Skeletal muscle tissue (tissue), 4 donors: Measurements from ENCODE around the gene AGFG1. TPM values are rescaled to one million over a fixed set of nuclear protein-coding genes. Genes with fewer than 3 reads are reported as not detected.
"Not testable (repeated sequence)": the region's sequence is repeated elsewhere in the genome, so short reads cannot be mapped to it uniquely, and the experiment has no call there.

Experiments
- H3K27ac ChIP-seq: one replicate; pipeline ENCODE4 v1.7.0; 2013; ENCODE audit warnings: mild to moderate bottlenecking, low read depth, low read length, inconsistent platforms
- H3K27me3 ChIP-seq, 3 donors: one replicate each; pipeline ENCODE4 v1.7.0; 2013; ENCODE audit warnings: low read length in 3 of 3; ENCODE audit not compliant: control insufficient read depth in 3 of 3, insufficient read depth in 3 of 3
- H3K36me3 ChIP-seq, 3 donors: one replicate each; pipeline ENCODE4 v1.7.0; 2013; ENCODE audit warnings: low read length in 3 of 3; ENCODE audit not compliant: control insufficient read depth in 3 of 3, insufficient read depth in 3 of 3
- H3K4me1 ChIP-seq, 3 donors: one replicate each; pipeline ENCODE4 v1.7.0; 2013; ENCODE audit warnings: low read length in 3 of 3, mild to moderate bottlenecking in 3 of 3; ENCODE audit not compliant: control insufficient read depth in 3 of 3, insufficient read depth in 3 of 3
- H3K4me3 ChIP-seq, 3 donors: one replicate each; pipeline ENCODE4 v1.7.0; 2013; ENCODE audit warnings: low read length in 3 of 3
- H3K9ac ChIP-seq, 3 donors: one replicate each; pipeline ENCODE4 v1.7.0; 2013; ENCODE audit warnings: low read length in 3 of 3, mild to moderate bottlenecking in 3 of 3, moderate library complexity in 2 of 3, low read depth in 1 of 3
- H3K9me3 ChIP-seq, 3 donors: one replicate each; pipeline ENCODE4 v1.7.0; 2013; ENCODE audit warnings: low read length in 3 of 3; ENCODE audit not compliant: control insufficient read depth in 3 of 3
- total RNA-seq: library from RNA; depleted of rRNA; stranded (reverse); fragments of >200 nt; gene quantifications from one replicate; pipeline ENCODE4 v1.2.3, GENCODE V29; 2014
- donor health status: Osteomylitis.

Gene AGFG1
- total RNA-seq, 1 donor from 2014 or later: 20.9 TPM

DNA sequence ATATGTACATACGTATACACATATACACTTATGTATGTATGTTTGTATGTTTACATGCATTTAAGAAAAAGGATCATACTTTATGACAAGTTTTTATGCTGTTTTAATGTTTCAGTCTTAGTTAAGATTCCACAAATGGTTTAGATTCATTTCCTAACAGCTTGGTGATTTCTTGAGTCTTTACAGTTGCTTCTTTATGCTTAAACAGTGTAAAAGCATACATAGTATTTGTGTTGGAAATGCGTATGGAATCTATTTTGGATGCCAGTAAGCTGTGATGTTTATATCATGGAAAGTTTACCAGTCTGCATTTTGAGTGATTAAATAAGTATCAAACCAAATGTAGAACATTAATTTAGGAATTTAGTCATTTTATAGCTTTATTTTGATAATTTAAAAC, 55.4 kb downstream of the AGFG1 start:
- Histone ChIP-seq H3K36me3 (peaks cover 0 to 4% (median 4%) of the 10 kb centered on the region in 3 donors), H3K4me1 (no peaks in the 10 kb centered on the region), H3K27ac (no peak overlapping the region), H3K27me3 (no peaks in the 10 kb centered on the region), H3K9me3 (no peaks in the 10 kb centered on the region), H3K9ac (no peak overlapping the region), H3K4me3 (no peak overlapping the region)

DNA sequence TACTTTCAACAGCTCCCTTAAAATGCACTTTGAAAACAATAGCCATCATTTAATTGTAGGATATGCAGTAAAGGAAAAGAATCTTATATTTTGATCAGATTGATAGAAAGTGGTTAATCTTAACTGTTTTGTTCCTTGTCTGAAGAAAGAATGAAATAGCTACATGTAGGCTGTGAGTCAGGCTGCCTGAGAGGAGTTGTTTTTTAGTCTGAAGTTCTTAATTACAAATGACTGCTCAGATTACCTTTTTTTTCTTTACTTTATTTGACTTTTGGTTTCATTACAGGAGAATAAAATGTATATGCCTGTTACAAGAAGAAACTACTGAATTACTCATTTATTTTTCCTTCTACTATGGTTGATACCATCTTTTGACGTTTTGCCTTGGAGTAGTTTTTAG, 56.8 kb downstream of the AGFG1 start:
- no peak overlapping the region for H3K27ac ChIP-seq
- no peaks in the 10 kb centered on the region for H3K27me3 ChIP-seq
- peaks cover 4 to 10% (median 6%) of the 10 kb centered on the region in 3 donors for H3K36me3 ChIP-seq
- no peak overlapping the region for H3K4me3 ChIP-seq
- no peaks in the 10 kb centered on the region for H3K9me3 ChIP-seq
- H3K4me1 ChIP-seq: no peaks in the 10 kb centered on the region
- no peak overlapping the region for H3K9ac ChIP-seq

DNA sequence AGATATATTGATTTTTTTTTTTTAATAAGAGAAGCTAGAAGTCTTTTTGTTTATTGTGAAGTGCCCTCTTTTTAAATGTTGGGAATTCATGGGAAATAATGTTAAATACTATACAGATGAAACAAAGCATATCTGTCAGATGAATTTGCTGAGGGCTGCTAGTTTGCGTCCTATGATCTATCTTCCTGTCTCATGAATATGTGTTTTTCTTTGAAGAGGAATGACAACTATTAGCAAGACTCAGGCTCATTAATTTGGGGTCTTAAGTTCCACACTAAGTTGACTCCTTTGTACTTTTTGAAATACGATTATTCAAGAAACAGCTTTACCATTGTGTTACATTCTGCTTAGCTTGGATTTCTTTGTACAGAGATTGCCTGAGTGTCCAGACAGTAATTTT, 57.9 kb downstream of the AGFG1 start:
- no peak overlapping the region for H3K9ac ChIP-seq
- no peak overlapping the region for H3K27ac ChIP-seq
- no peaks in the 10 kb centered on the region for H3K4me1 ChIP-seq
- no peaks in the 10 kb centered on the region for H3K27me3 ChIP-seq
- H3K9me3 ChIP-seq: no peaks in the 10 kb centered on the region
- H3K36me3 ChIP-seq: peaks cover 2 to 10% (median 4%) of the 10 kb centered on the region in 3 donors
- no peak overlapping the region for H3K4me3 ChIP-seq

DNA sequence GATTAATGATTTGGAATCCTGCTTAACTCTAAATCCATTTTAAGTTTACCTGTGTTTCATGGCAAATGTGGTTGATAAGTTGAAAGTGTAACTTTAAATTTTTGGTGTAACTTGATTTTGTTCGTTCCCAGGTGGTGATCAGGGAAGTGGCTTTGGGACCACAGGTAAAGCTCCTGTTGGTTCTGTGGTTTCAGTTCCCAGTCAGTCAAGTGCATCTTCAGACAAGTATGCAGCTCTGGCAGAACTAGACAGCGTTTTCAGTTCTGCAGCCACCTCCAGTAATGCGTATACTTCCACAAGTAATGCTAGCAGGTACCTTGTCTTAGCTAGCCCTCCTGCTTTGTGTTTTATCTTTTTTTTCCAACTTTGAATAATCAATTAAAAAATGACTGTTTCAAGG, 62.8 kb downstream of the AGFG1 start:
- no peak overlapping the region for H3K9ac ChIP-seq
- no peaks in the 10 kb centered on the region for H3K4me1 ChIP-seq
- H3K27me3 ChIP-seq: no peaks in the 10 kb centered on the region
- no peaks in the 10 kb centered on the region for H3K9me3 ChIP-seq
- peaks cover 6 to 19% (median 8%) of the 10 kb centered on the region in 3 donors for H3K36me3 ChIP-seq
- no peak overlapping the region for H3K4me3 ChIP-seq
- H3K27ac ChIP-seq: no peak overlapping the region

DNA sequence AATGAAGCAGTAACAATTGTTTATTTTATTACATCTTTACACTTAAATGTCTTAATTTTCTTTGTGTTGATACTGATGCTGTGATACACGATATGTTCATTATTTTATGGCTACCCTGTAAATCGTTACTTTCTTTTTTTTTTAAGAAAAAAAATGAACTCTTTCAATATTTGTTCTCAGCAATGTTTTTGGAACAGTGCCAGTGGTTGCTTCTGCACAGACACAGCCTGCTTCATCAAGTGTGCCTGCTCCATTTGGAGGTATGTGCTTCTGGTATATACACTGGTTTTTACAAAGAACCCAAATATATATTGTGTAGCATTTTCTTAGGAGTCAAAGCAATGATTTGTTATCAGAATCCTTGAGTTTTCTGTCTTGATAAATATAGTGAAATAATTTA, 64.5 kb downstream of the AGFG1 start:
- H3K4me1 ChIP-seq: no peaks in the 10 kb centered on the region
- H3K9ac ChIP-seq: no peak overlapping the region
- no peaks in the 10 kb centered on the region for H3K27me3 ChIP-seq
- no peak overlapping the region for H3K4me3 ChIP-seq
- H3K9me3 ChIP-seq: no peaks in the 10 kb centered on the region
- H3K27ac ChIP-seq: no peak overlapping the region
- peaks cover 10 to 22% (median 10%) of the 10 kb centered on the region in 3 donors for H3K36me3 ChIP-seq

DNA sequence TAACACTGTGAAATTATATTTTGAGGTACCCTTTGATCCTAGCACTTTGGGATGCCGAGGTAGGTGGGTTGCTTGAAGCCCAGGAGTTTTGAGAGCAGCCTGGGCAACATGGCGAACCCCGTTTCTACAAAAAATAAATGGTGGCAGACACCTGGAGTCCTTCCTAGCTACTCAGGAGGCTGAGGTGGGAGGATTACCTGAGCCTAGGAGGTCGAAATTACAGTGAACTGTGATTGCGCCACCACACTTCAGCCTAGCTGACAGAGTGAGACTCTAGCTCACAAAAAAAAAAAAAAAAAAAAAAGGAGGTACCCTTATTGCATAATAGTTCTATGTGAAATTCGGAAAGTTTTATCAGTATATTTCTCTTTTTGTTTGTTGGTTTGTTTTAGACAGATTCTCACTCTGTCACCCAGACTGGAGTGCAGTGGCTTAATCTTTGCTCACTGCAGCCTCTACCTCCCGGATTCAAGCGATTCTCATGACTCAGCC, 67.6 kb downstream of the AGFG1 start:
- H3K36me3 ChIP-seq: peaks cover 4 to 21% (median 6%) of the 10 kb centered on the region in 3 donors

DNA sequence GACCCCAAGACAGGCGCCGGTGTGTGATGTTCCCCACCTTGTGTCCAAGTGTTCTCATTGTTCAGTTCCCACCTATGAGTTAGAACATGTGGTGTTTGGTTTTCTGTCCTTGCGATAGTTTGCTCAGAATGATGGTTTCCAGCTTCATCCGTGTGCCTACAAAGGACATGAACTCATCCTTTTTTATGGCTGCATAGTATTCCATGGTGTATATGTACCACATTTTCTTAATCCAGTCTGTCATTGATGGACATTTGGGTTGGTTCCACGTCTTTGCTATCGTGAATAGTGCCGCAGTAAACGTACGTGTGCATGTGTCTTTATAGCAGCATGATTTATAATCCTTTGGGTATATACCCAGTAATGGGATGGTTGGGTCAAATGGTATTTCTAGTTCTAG, 68.4 kb downstream of the AGFG1 start:
- H3K36me3 ChIP-seq: peaks cover 4 to 20% (median 6%) of the 10 kb centered on the region in 3 donors
- not testable (repeated sequence) for H3K9me3 ChIP-seq, H3K27ac ChIP-seq, H3K4me3 ChIP-seq, H3K4me1 ChIP-seq, H3K27me3 ChIP-seq, H3K9ac ChIP-seq

More for the DNA sequence above, 67.6 kb downstream of the AGFG1 start:
- no peaks in the 10 kb centered on the region for H3K4me1 ChIP-seq
- H3K27ac ChIP-seq: no peak overlapping the region
- no peak overlapping the region for H3K9ac ChIP-seq
- H3K27me3 ChIP-seq: no peaks in the 10 kb centered on the region
- no peaks in the 10 kb centered on the region for H3K9me3 ChIP-seq
- H3K4me3 ChIP-seq: no peak overlapping the region

DNA sequence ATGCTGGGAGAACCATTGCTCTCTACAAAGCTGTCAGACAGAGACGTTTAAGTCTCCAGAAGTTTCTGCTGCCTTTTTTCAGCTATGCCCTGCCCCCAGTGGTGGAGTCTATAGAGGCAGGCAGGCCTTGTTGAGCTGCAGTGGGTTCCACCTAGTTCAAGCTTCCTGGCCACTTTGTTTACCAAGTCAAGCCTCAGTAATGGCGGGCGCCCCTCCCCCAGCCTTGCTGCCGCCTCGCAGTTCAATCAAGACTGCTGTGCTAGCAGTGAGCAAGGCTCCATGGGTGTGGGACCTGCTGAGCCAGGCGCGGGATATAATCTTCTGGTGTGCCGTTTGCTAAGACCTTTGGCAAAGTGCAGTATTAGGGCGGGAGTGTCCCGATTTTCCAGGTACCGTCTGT, 74.0 kb downstream of the AGFG1 start:
- H3K36me3 ChIP-seq: peaks cover 0 to 4% (median 4%) of the 10 kb centered on the region in 3 donors
- no peaks in the 10 kb centered on the region for H3K27me3 ChIP-seq
- no peak overlapping the region for H3K4me3 ChIP-seq
- no peaks in the 10 kb centered on the region for H3K9me3 ChIP-seq
- no peaks in the 10 kb centered on the region for H3K4me1 ChIP-seq
- no peak overlapping the region for H3K27ac ChIP-seq
- H3K9ac ChIP-seq: no peak overlapping the region

DNA sequence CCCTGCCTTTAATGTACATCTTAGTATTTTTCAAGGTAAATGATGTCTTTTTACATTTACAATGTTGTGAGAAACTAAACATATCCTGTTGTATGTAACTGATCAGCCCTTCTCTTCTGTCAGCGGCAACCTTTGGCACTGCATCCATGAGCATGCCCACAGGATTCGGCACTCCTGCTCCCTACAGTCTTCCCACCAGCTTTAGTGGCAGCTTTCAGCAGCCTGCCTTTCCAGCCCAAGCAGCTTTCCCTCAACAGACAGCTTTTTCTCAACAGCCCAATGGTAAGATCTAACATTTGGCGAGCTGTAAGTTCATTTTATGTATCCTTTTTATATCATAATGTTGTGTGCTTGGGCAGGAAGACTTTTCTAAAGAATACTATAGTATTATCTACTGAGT, 79.9 kb downstream of the AGFG1 start:
- Histone ChIP-seq H3K9ac (no peak overlapping the region), H3K9me3 (no peaks in the 10 kb centered on the region), H3K4me1 (no peaks in the 10 kb centered on the region), H3K36me3 (peaks cover 4 to 18% (median 16%) of the 10 kb centered on the region in 3 donors), H3K4me3 (no peak overlapping the region), H3K27me3 (no peaks in the 10 kb centered on the region), H3K27ac (no peak overlapping the region)

DNA sequence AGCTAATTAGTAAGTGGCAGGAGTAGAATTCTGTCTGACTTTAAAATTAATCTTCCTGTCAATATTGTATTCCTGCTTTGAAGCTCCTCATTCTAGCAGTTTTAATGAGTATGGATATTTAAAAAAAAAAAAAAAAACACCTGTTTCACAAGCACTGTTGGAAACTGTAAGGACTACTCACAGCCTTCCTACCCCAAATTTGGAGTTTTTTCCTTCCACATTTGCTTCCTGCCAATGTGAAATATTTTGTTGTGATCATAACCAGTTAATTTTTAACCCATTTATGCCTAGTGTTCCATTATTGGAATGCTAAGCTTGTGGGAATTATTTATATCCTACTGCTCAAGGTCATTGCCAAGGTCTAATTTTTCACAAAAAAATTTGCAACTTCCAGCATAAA, 90.6 kb downstream of the AGFG1 start:
- Histone ChIP-seq H3K4me1 (no peaks in the 10 kb centered on the region), H3K9ac (no peak overlapping the region), H3K36me3 (peaks cover 0 to 2% (median 0%) of the 10 kb centered on the region in 3 donors), H3K27ac (no peak overlapping the region), H3K9me3 (no peaks in the 10 kb centered on the region), H3K4me3 (no peak overlapping the region), H3K27me3 (no peaks in the 10 kb centered on the region)
